GM18951 (cell line): ENCODE measurements around the gene SCFD2.
A peak's percentile ranks its signal among the peaks of the same experiment; 100 is the strongest.
"Not testable (repeated sequence)": the region's sequence is repeated elsewhere in the genome, so short reads cannot be mapped to it uniquely, and the experiment has no call there.

Experiments
- POLR2A ChIP-seq: IDR thresholded peaks from 4 replicates; pipeline ENCODE4 v1.6.1; 2011; ENCODE audit warnings: mild to moderate bottlenecking; ENCODE audit not compliant: insufficient read length, insufficient read depth; ENCODE audit errors: extremely low read depth
- in situ Hi-C: fragments of 300-500 bp; cut with MboI; formaldehyde crosslinking; loops from one replicate; pipeline ENCODE4 v1.12.0; 2022; ENCODE audit warnings: low sequenced_read_pairs, mixed read lengths, inconsistent platforms; ENCODE audit not compliant: unreplicated experiment

SCFD2 gene

GRCh38 chr4:53365486-53366300 lies at the start of gene SCFD2:
TSS of gene SCFD2 (minus strand) at chr4:53366061.
- TF ChIP-seq POLR2A: peak; percentile 74
- in situ Hi-C loops: no loop called here

DNA sequence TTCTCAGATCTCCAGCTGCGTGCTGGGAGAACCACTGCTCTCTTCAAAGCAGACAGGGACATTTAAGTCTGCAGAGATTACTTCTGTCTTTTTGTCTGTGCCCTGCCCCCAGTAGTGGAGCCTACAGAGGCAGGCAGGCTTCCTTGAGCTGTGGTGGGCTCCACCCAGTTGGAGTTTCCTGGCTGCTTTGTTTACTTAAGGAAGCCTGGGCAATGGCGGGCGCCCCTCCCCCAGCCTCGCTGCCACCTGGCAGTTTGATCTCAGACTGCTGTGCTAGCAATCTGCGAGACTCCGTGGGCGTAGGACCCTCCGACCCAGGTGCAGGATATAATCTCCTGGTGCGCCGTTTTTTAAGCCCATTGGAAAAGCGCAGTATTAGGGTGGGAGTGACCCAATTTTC lies 43.6 kb upstream of the SCFD2 start:
- in situ Hi-C loops: not testable (repeated sequence)

GRCh38 chr4:53380221-53380620 lies 14.4 kb upstream of the SCFD2 start:
- TF ChIP-seq POLR2A: no peak
- in situ Hi-C loops: no loop called here

GRCh38 chr4:53378171-53378482 lies 12.3 kb upstream of the SCFD2 start:
- no peak for TF ChIP-seq POLR2A
- in situ Hi-C loops: no loop called here

- TF ChIP-seq POLR2A: peak; percentile 94
- in situ Hi-C loops: no loop called here
These were observed 11.7 kb upstream of the SCFD2 start, which contains the start of gene FIP1L1 for GRCh38 chr4:53377319-53378170. TSS of gene FIP1L1 (plus strand) at chr4:53377641. CDS start at chr4:53377839, 198 bp downstream.

DNA sequence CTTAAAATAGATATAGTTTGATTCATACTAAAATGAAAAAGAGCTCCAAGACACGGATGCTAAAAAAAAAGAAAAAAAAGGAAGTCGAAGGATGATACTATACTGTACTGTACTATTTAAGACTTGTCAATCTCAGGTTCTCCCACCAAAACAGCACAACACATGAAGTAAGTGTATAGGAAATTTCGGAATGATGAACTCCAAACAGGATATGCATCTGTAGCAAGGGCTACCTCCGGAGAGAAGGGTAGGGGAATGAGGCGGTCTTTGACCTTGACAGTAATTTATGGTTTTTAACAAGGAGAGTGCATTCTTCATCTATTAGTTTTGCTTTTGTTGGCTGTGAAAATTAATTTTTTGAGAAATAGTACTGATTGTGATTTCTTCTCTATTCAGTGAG lies 11.0 kb upstream of the SCFD2 start:
- in situ Hi-C loops: no loop called here

DNA sequence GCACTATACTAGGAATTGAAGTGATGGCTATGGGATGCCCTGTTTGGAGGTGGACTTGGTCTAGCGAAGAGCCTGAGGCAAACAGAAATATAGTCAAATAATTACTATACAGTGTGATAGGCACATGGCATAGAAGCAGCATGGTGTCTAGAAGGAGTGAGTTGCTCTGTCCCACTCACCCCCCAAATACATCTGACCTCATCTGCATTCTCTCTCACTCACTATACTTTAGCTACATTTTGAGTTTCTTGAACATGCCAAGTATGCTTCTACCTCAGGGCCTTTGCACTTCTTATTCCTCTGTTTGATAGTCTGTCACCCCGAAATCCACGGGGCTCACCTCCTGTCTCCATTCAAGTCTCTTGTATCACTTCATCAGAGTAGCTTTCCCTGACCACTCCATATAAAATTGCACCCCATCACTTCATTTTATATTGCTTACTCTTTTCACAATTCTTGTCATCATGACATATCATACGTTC lies 9.0 kb upstream of the SCFD2 start:
- no peak for TF ChIP-seq POLR2A
- in situ Hi-C loops: no loop called here

More for the DNA sequence above, 11.0 kb upstream of the SCFD2 start:
- TF ChIP-seq POLR2A: no peak

DNA sequence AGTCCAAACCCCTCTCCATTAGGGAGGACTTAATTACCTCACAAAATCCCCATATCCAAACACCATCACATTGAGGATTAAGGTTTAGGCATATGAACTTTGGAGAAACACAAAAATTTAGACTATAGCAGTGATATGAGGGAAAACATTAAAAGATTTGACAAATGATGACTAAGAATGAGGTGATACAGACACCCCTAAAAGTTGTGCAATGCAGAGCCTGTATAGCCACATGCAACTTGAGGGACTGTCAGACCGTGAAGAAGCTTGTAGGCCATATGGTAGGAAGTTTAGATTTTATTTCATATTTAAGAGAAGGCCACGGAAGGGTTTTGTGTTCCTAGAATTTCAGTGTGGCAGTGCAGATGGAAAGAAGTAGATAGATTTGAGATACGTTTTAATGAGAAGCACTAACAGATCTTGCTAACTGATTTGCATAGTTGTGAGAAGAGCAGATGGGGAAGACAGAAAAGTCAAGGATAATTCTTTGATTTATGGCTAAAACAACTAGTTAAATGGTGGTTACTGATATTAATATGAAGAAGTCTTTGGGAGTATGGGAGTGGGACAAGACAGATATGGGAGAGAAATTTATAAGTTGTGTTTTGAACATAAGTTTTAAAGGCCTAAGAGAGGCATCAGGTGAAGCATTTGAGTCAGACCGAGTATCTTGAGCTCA lies 6.1 kb upstream of the SCFD2 start:
- in situ Hi-C loops: no loop called here
- TF ChIP-seq POLR2A: no peak

- no peak for TF ChIP-seq POLR2A
- in situ Hi-C loops: no loop called here
These were observed 5.2 kb upstream of the SCFD2 start for GRCh38 chr4:53371049-53371448.

DNA sequence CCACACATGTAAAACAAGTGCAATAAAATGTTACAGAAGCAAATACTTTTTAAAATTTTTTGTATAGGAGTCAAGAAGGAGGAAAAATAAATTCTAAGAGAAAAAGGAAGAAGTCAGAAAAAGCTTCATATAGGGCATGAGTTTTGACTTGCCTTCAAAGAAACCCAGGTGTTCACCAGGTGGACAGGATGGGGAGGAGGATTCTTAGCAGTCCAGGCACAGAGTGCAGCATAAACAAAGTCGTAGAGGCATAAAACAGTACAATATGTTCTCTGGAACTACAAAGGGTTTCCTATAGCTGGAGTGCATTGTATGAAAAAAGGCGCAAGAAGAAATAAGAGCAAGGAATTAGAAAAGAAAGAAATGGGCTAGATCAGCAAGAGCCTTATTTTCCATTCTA lies 1.9 kb upstream of the SCFD2 start:
- no peak for TF ChIP-seq POLR2A
- in situ Hi-C loops: no loop called here

- in situ Hi-C loops: no loop called here
- no peak for TF ChIP-seq POLR2A
These were observed 448 bp upstream of the SCFD2 start for GRCh38 chr4:53366301-53366716.

- in situ Hi-C loops: no loop called here
- TF ChIP-seq POLR2A: no peak
These were observed 758 bp downstream of the SCFD2 start for GRCh38 chr4:53365121-53365485.

GRCh38 chr4:53364624-53365023 lies 1.2 kb downstream of the SCFD2 start:
- in situ Hi-C loops: no loop called here
- TF ChIP-seq POLR2A: no peak
